NCI-H2171 (cell line): ENCODE data around the gene KRT73.

Experiments
- DNase-seq: peaks from one replicate; lab custom pipeline; 2025; lab: John Stamatoyannopoulos, UW

The KRT73 gene

DNA sequence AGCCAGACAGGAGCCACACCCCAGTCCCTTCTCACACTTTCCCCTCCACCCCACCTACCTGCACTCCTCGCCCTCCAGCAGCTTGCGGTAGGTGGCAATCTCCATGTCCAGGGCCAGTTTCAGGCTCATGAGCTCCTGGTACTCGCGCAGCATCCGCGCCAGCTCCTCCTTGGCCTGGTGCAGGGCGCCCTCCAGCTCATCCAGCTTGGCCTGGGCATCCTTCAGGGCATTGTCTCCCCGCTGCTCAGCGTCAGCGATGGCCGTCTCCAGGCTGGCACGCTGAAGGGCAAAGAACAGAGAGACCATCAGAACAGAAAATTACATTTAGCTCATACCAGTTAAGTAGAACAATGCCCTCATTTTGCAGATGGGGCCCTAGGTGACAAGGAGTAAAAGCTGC lies 50.2 kb downstream of the KRT73 start:
- DNase-seq, result no peak

DNA sequence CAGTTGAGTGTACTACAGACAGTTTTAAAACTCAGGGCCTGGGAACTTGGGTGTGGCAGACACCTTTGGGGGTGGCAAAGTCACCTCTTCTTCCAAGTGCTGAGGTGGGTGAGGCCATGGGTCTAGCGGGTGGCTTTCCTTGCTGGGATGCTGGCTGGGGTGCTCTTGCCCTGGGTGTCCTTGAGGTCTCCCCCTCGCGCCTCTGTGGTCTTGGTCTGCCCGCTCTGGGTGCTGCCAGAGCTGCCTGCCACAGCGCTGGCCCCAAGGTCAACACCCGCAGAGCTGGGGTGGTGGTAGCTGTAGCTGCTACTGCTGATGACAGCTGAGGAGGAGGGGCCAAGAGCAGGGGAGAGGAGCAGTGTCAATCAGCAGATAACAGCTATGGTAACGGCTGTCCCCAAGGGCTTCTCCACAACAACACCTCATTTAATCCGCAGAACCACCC lies 51.5 kb downstream of the KRT73 start:
- peak; percentile 60 for DNase-seq

- no peak for DNase-seq
Measured at GRCh38 chr12:52564582-52564981, 53.8 kb downstream of the KRT73 start.

DNA sequence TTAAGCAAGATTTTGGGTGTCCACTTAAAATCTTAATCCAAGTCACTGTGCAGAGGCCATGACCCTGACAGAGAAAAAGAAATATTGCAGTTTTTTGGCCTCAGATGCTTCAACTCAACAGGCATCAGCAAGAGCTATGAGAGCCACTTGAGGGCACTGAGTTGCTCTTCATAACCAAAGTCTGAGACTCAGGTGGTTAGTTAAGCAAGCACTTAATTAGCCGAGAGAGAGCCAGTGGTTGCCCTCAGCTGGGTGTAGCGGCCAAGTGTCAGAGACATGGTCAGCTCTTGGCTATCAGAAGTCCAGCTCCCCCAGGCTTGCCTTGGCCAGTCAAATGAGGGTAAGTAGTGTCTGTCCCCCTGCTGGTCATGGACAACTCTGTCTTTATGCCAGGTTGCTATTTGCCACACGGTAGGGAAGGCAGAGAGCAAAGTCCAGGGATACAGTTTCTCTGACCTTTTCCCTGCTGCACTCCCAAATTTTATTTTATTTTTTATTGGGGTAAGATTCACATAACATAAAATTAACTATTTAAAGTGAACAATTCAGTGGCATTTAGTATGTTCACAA lies 56.4 kb downstream of the KRT73 start:
- no peak for DNase-seq

- DNase-seq, result no peak
Measured at GRCh38 chr12:52559979-52560378, 58.4 kb downstream of the KRT73 start.

DNA sequence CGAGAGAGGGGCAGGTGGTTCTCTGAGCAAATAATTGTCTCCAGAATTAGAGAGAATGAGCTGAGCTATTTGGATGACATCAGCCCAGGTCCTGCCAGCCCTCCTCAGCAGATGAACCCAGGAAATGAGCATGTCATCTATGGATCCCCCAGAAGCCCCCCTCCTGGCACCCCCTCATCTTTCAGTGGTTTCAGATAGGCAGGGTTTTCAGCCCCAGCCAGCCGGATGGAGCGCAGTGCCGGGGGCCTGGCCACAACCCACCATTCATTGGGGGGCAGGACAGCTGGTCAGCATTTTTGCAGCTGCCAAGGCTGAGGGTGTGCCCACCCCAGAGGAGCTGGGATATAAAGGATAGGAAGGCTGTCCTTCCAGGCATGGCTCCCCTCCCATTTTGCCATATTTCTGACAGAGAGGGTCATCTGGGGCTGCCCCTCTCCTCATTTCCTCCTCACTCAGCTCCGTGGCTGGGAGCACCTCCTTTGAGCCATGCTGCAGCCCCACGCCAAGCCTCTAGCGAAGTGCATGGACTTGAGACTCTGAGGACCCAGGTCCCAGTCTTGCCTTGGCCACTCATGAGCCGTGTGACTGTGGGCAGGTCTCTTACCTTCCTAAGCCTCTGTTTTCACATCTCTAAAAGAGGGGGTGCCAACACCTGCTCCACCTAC lies 59.4 kb downstream of the KRT73 start:
- DNase-seq, result no peak
